GM19035 (cell line): ENCODE measurements around the gene TICAM1.
A peak's percentile ranks its signal among the peaks of the same experiment; 100 is the strongest.
"Not testable (repeated sequence)": the region's sequence is repeated elsewhere in the genome, so short reads cannot be mapped to it uniquely, and the experiment has no call there.

Experiments
- ATAC-seq: cut with Tn5 transposase; IDR thresholded peaks from one replicate; pipeline ENCODE4 v1.9.1; 2021; ENCODE audit not compliant: unreplicated experiment

Gene TICAM1

GRCh38 chr19:4806384-4806783 lies 25.1 kb downstream of the TICAM1 start:
- ATAC-seq, result no peak

- not testable (repeated sequence) for ATAC-seq
These were observed 26.4 kb downstream of the TICAM1 start for GRCh38 chr19:4805140-4805539.

- ATAC-seq, result no peak
These were observed 27.5 kb downstream of the TICAM1 start for GRCh38 chr19:4803736-4804695.

GRCh38 chr19:4802711-4803110 lies 28.8 kb downstream of the TICAM1 start:
- ATAC-seq, result no peak

- ATAC-seq, result no peak
These were observed 30.4 kb downstream of the TICAM1 start for GRCh38 chr19:4801085-4801619.

- ATAC-seq, result no peak
These were observed 30.9 kb downstream of the TICAM1 start for GRCh38 chr19:4800591-4801081.

GRCh38 chr19:4795400-4795799 lies 36.1 kb downstream of the TICAM1 start:
- ATAC-seq, result no peak

- no peak for ATAC-seq
These were observed 36.5 kb downstream of the TICAM1 start for GRCh38 chr19:4794971-4795370.

GRCh38 chr19:4793278-4793677 lies 38.2 kb downstream of the TICAM1 start:
- not testable (repeated sequence) for ATAC-seq

GRCh38 chr19:4792866-4793195 lies 38.7 kb downstream of the TICAM1 start:
- not testable (repeated sequence) for ATAC-seq

GRCh38 chr19:4792019-4792865 lies 39.3 kb downstream of the TICAM1 start:
- ATAC-seq, result not testable (repeated sequence)

GRCh38 chr19:4791183-4792018 lies 40.1 kb downstream of the TICAM1 start, which contains the start of gene FEM1A:
FEM1A (plus strand) TSS chr19:4791734; CDS start chr19:4791855, 121 bp downstream.
- ATAC-seq, result peak; percentile 91

GRCh38 chr19:4786412-4787016 lies 45.0 kb downstream of the TICAM1 start:
- not testable (repeated sequence) for ATAC-seq

GRCh38 chr19:4781801-4782200 lies 49.7 kb downstream of the TICAM1 start:
- ATAC-seq, result no peak

- no peak for ATAC-seq
These were observed 50.7 kb downstream of the TICAM1 start for GRCh38 chr19:4780860-4781259.

GRCh38 chr19:4778124-4778523 lies 53.4 kb downstream of the TICAM1 start:
- ATAC-seq, result not testable (repeated sequence)

- ATAC-seq, result no peak
These were observed 54.9 kb downstream of the TICAM1 start for GRCh38 chr19:4776436-4777211.

- ATAC-seq, result no peak
These were observed 55.8 kb downstream of the TICAM1 start for GRCh38 chr19:4775627-4776152.

GRCh38 chr19:4774136-4774535 lies 57.4 kb downstream of the TICAM1 start:
- no peak for ATAC-seq
